HTERT RPE-1 (cell line): ENCODE data around the gene UNC5A.
"Not testable (repeated sequence)": the region's sequence is repeated elsewhere in the genome, so short reads cannot be mapped to it uniquely, and the experiment has no call there.

Source experiments
- in situ Hi-C: fragments of 300-500 bp; cut with MboI; formaldehyde crosslinking; loops from 4 replicates; pipeline ENCODE4 v1.14.3; 2020; ENCODE audit warnings: low sequenced_read_pairs

UNC5A gene

DNA sequence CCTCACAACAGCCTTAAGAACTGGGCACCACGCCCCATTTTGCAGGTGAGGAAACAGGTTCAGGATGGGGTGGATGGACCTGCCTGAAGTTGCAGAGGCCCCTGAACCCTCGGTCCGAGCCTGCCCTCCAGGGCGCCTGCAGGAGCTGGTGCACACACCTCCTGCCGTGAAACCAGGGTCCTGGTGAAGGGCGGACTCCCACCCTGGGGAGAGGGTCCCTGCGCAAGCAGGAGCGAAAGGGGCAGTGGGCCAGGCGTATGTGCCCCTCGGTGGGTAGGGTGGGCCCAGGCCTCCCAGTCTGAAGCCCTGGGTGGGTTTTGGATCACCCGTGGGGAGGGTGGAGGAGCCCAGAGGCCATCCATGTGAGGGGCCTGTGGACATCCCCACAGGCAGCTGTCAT is 50.9 kb downstream of the UNC5A start:
- in situ Hi-C loops, result no loop called here

DNA sequence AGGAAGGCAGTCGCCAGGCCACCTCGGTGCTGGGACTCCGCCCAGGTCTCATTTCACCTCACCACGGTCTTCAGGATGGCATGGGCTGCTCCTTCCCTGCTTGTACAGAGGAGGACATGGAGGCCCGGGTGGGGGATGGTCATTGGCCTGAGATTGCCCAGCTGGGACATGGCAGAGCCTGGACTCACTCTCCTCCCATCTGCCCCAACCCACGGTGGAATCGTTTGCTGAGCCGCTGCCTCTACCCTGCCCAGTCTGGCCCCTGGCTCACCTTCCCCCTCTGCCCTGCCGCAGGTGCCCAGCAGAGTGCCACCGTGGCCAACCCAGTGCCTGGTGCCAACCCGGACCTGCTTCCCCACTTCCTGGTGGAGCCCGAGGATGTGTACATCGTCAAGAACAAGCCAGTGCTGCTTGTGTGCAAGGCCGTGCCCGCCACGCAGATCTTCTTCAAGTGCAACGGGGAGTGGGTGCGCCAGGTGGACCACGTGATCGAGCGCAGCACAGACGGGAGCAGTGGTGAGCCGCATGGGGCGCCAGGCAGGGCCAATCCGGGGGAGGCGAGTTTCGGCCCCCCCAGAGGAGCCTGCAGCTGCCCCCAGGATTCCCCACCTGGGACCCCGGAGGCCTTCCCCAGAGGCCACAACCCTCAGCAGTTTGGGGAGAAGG is 52.1 kb downstream of the UNC5A start:
- in situ Hi-C loops, result no loop called here

DNA sequence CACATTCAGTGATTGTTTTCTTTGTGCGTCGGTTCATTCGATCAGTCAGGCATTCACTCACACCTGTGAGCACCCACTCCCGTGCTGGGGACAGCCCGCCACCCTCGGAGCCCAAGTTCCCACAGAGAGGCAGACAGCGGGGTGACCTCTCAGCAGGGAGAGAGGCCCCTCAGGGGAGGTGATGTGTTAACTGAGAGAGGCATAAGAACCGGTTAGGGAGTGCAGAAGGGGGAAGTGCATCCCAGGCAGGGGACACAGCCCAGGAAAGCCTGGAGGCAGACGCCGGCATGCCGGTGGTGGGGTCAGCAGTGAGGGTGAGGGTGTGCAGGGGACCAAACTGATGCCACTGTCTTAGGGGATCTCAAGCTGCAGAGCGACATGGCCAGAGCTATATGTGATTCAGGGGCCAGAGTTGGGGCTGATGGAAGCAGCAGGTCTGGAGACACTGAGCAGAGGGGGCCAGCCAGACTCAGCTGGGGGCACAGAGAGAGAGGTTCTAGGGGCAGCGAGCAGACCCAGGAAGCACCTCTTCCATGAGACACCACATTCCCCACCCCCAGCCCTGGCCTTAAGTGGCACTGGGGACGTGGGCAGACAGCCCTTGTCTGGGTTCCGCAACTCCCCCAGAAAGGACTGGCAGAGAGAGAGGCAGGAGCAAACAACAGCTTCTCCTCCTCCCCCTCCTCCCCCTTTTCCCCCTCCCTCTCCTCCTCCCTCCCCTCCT is 52.8 kb downstream of the UNC5A start:
- in situ Hi-C loops, result no loop called here

DNA sequence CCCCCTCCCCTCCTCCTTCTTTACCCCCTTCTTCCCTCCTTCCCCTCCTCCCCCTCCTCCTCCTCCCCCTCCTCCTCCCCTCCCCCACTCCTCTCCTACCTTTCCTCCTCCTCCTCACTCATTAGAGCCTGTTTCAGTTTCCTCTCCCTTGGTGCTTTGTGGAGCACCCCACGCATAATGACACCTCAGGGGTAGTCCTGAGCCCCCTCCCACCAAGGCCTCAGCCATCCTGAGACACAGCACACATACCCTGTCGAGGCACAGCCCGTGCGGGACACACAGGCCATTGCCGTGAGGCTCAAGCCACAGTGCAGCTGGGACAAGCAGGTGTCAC is 53.4 kb downstream of the UNC5A start:
- in situ Hi-C loops, result no loop called here

DNA sequence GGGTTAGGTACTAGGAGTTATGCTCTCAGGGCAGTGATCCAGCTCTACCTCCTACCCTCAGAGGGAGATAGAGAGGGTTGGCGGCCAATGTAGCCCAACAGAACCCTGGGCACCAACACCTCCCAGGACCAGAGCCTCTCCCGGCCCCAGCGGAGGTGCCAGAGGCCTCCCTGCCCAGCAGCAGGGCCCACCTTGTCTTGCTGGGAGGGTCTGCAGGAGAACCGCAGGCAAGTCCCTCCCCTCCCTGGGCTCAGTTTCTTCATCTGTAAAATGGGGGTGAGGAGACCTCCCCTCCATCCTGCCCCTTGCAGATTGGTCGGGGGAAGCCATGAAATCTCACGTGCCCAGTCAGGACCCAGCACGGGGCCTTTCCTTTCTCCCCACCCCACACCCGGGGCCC is 54.4 kb downstream of the UNC5A start:
- in situ Hi-C loops, result no loop called here

DNA sequence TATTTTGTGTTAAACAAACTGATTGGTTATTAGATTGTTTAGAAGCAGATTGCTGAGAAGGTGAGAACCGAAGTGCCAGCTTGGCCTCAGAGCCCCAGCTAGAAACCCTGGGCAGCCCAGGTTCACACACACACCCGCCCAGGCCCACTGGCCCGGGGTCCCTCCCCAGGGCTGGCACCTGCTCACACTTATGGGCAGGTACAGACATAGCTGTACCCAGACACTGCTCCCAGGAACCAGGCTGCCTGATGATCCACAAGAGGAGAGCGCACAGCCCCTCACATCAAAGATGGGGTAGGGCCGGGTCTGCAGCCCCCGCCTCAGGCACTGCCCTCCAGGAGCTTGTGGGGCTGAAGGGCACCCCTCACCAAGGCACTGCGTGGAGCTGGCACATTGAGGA is 55.6 kb downstream of the UNC5A start:
- in situ Hi-C loops, result no loop called here

DNA sequence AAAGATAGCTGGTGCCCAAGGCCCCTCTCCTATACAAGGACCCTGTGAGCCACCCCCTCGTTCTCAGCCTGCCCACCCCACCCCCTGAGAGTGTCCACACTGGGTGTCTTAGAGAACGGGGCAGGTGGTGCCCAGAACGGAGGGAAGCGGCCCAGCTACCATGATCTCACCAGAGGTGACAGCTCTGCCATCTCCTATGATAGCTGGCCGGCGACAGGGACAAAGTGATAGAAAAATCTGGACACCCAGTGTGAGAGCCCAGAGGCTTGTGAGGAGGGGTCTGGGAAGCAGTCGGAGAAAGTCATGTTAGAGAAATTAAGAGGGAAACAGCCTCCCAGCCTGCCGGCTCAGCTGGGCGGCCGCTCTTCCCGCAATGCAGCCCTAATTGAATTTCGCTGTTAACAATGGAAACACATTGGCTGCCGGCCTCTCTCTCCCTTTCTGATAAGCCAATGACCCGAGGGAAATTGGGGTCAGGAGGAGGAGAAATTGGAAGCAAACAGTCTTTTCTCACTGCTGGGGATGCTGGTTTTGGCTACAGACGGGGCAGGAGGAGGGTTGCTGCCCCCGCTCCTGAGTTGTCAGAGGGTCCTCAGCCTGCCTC is 56.5 kb downstream of the UNC5A start:
- in situ Hi-C loops, result no loop called here

DNA sequence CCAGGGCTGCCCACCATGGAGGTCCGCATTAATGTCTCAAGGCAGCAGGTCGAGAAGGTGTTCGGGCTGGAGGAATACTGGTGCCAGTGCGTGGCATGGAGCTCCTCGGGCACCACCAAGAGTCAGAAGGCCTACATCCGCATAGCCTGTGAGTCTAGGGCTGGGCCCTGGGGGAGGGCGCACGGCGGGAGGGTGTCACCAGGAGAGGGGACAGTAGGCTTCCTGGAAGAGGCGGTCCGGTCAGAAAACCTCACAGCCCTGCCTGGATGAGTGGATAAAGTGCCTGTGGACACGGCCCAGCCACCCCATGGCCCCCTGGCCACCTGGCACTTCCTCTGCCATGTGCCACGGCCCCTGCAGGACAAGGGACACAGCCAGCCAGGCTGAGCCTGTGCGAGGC is 57.8 kb downstream of the UNC5A start:
- in situ Hi-C loops, result no loop called here

DNA sequence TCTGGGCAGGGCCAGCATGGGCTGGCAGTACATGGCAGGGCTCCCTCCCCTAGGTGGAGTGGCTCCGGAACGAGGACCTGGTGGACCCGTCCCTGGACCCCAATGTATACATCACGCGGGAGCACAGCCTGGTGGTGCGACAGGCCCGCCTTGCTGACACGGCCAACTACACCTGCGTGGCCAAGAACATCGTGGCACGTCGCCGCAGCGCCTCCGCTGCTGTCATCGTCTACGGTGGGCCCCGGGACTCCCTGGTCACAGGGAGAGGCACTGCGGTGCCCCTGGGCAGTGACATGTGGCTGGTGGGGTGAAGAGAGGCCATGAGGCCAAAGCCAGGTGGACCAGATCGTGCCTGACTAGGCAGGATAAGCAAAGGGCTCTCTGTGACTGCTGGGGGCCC is 58.4 kb downstream of the UNC5A start:
- in situ Hi-C loops, result no loop called here

DNA sequence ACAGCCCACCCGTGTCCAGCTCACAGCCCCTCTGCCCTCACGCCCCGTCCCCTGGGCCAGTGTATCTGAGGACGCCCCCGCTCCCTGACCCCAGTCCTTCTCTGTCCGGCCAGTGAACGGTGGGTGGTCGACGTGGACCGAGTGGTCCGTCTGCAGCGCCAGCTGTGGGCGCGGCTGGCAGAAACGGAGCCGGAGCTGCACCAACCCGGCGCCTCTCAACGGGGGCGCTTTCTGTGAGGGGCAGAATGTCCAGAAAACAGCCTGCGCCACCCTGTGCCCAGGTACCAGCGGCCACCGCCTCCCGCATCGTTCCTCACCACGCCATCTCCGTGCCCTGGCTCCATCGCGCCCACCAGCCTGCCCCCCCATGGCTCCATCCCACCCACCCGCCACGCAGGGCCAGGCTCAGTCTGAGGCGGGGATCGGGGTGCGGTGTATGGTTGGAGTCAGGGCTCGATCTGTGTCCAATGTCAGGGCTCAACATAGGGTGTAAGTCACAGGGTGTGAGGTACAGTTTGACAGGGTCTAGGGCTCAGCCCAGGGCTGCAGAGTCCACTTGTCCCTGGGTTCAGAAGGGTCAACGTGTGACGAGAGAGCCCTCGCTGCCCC is 59.2 kb downstream of the UNC5A start:
- in situ Hi-C loops, result no loop called here

DNA sequence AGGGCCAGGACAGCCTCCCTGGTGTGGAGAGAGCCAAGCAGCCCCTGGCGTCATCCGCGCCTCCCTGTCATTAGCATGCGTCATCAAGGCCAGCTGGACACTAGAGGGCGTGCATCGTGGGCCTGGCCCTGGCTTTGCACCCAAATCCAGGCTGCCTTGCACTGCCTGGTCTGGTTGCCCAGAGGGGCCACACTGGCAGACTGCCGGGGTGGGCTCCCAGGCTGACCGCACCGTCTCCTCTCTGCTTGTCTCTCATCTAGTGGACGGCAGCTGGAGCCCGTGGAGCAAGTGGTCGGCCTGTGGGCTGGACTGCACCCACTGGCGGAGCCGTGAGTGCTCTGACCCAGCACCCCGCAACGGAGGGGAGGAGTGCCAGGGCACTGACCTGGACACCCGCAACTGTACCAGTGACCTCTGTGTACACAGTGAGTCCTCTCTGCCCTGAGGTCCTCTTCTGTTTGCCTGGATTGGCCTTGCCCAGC is 59.8 kb downstream of the UNC5A start:
- in situ Hi-C loops, result no loop called here

DNA sequence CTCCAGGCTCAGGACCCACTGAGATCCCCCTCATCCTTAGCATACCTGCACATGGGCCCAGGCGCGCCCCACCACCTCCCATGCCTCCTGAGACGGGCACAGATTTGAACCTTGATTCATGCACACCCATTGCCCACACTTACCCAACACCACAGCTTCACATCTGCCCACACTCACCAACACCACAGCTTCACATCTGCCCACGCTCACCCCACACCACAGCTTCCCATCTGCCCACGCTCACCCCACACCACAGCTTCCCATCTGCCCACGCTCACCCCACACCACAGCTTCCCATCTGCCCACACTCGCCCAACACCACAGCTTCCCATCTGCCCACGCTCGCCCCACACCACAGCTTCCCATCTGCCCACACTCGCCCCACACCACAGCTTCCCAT is 60.3 kb downstream of the UNC5A start:
- in situ Hi-C loops, result not testable (repeated sequence)

DNA sequence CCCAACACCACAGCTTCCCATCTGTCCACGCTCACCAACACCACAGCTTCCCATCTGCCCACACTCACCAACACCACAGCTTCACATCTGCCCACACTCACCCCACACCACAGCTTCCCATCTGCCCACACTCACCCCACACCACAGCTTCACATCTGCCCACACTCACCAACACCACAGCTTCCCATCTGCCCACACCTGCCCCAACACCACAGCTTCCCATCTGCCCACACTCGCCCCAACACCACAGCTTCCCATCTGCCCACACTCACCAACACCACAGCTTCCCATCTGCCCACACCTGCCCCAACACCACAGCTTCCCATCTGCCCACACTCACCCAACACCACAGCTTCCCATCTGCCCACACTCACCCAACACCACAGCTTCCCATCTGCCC is 62.2 kb downstream of the UNC5A start:
- in situ Hi-C loops, result not testable (repeated sequence)

DNA sequence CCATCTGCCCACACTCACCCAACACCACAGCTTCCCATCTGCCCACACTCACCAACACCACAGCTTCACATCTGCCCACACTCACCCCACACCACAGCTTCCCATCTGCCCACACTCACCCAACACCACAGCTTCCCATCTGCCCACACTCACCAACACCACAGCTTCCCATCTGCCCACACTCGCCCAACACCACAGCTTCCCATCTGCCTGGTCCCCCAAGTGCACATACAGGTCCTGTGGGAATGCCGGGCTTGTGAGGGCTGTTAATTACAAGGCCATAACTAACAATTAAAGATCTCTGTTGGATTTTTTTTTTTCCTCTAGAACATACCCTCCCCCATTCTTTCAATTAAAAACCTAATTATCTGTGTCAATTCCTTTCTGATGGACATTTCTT is 62.7 kb downstream of the UNC5A start:
- in situ Hi-C loops, result not testable (repeated sequence)

DNA sequence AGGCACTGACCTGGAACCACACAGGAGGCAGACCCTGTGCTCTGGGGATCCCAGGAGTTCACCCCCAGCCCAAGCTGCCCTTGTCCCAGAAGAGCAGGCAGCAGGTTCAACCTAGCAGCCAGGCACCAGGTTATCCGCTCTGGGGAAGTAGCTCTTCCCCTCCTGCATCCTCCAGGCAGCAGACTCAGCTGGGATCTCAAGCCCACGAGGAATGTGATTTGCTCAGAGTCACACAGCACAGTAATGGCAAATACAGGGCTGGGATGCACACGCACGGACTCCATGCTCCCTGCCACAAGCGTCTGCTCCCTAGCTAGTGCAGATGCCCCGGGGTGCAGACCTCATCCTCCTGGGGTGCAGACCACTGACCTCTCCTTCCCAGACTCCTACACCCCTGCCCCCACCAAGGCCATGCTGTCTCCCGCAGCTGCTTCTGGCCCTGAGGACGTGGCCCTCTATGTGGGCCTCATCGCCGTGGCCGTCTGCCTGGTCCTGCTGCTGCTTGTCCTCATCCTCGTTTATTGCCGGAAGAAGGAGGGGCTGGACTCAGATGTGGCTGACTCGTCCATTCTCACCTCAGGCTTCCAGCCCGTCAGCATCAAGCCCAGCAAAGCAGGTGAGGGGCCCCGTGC is 63.3 kb downstream of the UNC5A start:
- in situ Hi-C loops, result no loop called here

DNA sequence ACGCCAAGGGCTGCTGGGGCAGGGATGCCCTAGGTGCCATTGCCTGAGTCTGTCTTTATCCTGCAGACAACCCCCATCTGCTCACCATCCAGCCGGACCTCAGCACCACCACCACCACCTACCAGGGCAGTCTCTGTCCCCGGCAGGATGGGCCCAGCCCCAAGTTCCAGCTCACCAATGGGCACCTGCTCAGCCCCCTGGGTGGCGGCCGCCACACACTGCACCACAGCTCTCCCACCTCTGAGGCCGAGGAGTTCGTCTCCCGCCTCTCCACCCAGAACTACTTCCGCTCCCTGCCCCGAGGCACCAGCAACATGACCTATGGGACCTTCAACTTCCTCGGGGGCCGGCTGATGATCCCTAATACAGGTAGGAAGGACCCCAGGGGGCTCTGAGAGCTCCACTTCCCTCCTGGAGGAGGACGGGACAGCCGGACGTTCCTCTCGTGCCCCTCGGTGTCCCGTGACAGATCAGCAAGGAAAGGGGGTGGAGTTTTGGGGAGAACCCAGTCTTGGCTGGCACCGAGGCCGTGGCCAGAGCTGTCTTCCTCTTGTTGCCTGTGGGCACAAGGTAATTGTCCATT is 63.9 kb downstream of the UNC5A start:
- in situ Hi-C loops, result no loop called here

DNA sequence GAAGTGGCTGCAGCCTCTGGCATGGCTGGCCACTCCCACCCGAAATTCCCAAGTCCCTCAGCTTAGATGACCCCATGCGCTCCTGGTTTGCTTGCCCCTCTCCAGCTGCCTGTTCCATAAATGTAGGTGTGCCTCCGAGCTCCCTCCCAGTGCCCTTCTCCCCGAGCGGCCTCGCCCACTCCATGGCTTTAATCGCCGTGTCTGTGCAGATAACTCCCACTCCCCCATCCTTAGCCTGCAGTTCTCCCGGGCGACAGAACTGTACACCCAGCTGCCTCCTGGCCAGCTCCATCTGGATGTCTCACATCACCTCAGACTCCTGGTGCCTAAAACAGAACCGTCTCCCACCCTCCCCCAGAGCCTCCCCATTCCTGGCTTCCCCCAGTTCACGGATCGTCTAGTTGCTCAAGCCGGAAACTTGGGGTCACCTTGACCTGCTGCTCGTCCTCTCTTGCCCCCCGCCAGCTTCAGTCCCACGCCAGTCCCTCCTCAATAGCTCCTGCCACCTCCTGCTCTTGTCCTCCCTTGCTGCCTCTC is 64.7 kb downstream of the UNC5A start:
- in situ Hi-C loops, result no loop called here

DNA sequence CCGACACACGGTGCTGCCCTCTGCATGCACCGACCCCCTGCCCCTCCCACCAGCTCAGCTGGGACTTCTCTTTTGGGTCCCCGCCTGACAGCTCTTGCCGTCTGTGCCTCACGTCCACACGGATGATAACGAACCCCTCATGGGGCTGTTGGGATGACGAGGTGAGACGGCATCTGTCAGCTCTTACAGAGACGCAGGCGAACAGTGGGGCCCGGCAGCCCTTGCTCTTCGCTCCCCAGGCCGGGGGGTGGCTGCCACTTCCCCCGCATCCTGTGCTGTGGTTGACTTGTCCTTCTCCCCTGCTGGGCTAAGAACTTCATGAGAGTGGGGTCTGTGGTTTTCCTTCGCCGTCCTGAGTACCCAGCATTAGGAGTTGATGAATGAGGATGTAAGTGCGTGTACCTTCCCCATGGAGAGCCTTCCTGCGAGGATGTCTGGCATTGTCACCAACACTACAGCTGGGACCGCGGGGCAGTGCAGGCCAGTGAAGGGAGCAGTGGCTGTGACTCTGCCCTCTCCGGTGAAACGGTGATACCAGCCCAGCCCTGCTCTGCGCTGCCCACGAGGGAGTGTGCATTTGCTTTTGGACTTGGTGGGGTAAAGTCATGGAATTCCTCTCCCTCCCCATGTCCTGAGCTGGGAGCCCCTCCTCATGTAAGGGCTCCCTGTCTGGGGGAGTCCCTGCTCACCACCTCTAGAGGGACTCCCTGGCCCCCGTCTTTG is 65.6 kb downstream of the UNC5A start:
- in situ Hi-C loops, result no loop called here

DNA sequence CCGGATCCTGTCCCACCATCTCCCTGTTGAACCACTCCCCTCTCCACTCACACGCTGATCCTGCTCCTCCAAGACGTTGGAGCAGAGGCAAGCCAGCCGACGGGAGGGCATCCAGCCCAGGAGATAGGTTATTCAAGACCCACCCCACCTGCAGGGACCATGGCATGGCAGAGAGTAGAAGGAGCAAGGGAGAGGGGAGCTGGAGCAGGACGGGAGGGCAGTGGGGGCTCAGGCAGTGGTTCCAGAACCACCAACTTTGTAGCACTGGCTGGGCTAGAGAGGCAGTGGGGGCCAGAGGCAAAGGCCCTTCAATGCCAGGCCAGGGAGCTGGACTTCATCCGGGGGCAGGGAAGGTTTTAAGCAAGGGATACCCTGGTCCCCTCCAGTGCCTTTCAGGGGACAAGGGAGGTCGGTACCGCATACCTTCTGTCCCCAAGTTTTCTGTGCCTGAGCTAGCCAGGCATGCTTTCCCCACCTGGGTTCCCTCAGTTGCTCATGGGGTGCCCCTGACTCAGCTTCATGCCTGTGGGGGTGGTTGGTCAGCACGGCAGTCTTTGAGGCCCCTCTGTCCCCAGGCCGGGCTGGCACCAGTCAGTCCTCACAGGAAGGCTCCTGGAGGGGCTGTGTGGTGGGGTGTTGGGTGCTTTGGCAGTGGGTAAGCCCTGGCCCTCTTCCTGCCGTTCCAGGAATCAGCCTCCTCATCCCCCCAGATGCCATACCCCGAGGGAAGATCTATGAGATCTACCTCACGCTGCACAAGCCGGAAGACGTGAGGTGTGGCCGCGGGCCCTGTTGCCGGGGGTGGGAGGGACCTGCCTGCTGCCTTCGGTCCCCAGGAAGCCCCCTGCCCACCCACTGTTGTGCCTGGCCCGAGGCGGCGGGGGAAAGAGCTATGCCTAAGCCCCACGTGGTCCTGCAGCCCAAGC is 66.4 kb downstream of the UNC5A start:
- in situ Hi-C loops, result no loop called here
